GM18873 (cell line): ENCODE data around the gene WDFY1.

ENCODE experiments used
- ATAC-seq: cut with Tn5 transposase; IDR thresholded peaks from one replicate; pipeline ENCODE4 v1.9.1; 2021; ENCODE audit warnings: mild to moderate bottlenecking, moderate library complexity, moderate number of reproducible peaks; ENCODE audit not compliant: unreplicated experiment, low FRiP score

WDFY1 gene

GRCh38 chr2:223865124-223865523, 80.0 kb downstream of the WDFY1 start:
- no peak for ATAC-seq

- ATAC-seq = no peak
Measured at GRCh38 chr2:223863491-223863890, 81.6 kb downstream of the WDFY1 start.

- ATAC-seq = no peak
Measured at GRCh38 chr2:223860809-223861738, 84.1 kb downstream of the WDFY1 start.

GRCh38 chr2:223859070-223859469, 86.1 kb downstream of the WDFY1 start:
- ATAC-seq = no peak

GRCh38 chr2:223856584-223856983, 88.6 kb downstream of the WDFY1 start:
- no peak for ATAC-seq

GRCh38 chr2:223856021-223856420, 89.1 kb downstream of the WDFY1 start:
- ATAC-seq = no peak

GRCh38 chr2:223855426-223855825, 89.7 kb downstream of the WDFY1 start:
- no peak for ATAC-seq

- no peak for ATAC-seq
Measured at GRCh38 chr2:223854741-223855140, 90.4 kb downstream of the WDFY1 start.

- no peak for ATAC-seq
Measured at GRCh38 chr2:223853425-223853837, 91.7 kb downstream of the WDFY1 start.

GRCh38 chr2:223852281-223852795, 92.8 kb downstream of the WDFY1 start:
- ATAC-seq = no peak

GRCh38 chr2:223847410-223847809, 97.7 kb downstream of the WDFY1 start:
- no peak for ATAC-seq

- no peak for ATAC-seq
Measured at GRCh38 chr2:223846515-223846914, 98.6 kb downstream of the WDFY1 start.

- ATAC-seq = no peak
Measured at GRCh38 chr2:223841436-223842190, 103.5 kb downstream of the WDFY1 start.

GRCh38 chr2:223837287-223838061, 107.7 kb downstream of the WDFY1 start, which contains the start of gene AP1S3:
Gene AP1S3, minus strand, starts transcription at chr2:223837582. Its CDS starts 132 bp downstream, at chr2:223837450.
- ATAC-seq = peak; percentile 66

- peak; percentile 47 for ATAC-seq
Measured at GRCh38 chr2:223835701-223836532, 109.2 kb downstream of the WDFY1 start.

- no peak for ATAC-seq
Measured at GRCh38 chr2:223834431-223834830, 110.7 kb downstream of the WDFY1 start.

GRCh38 chr2:223832241-223832903, 112.8 kb downstream of the WDFY1 start:
- no peak for ATAC-seq

- no peak for ATAC-seq
Measured at GRCh38 chr2:223829128-223829527, 116.0 kb downstream of the WDFY1 start.

- no peak for ATAC-seq
Measured at GRCh38 chr2:223828314-223828713, 116.8 kb downstream of the WDFY1 start.
